T-helper 1 cell (primary cell): ENCODE data around the gene ZGRF1.
A peak's percentile ranks its signal among the peaks of the same experiment; 100 is the strongest.
"Not testable (repeated sequence)": the region's sequence is repeated elsewhere in the genome, so short reads cannot be mapped to it uniquely, and the experiment has no call there.

ENCODE experiments used
- DNase-seq, 5 donors: peaks; one replicate each; pipeline ENCODE4 v3.0.0-alpha.2; 2012 to 2020

ZGRF1 gene

DNA sequence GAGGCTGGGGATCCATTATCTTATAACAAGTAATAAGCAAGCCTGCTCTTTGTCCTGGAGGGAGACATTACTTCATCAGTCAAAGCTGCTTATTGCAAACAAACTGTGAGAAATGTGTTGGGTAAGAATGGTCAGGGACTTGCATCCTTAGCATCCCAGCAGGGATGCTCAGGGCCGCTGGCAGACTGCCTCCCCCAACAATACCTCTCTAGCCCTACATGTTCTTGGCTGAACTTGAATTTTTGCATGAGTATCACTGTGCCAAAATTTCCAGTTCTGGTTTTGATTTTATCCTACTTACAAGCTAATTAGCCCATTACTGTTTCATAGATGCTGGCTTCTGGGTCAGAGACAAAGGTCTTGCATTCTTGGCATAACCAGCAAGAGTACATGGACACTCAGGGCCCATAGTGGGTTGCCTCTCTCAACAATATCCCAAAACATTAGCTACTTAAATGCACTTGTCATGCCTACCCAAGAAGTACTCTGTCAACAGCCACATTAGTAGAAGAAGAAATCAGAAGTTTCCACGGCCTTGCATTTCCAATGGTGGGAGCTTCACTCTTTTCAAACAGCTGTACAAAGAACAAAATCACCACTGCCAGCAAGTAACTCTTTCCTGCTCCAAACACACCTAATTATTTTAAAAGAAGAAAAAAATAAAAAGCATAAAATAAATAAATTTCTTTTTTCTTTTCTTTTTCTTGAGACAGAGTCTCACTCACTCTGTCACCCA is 78.9 kb downstream of the ZGRF1 start:
- DNase-seq = no peak

DNA sequence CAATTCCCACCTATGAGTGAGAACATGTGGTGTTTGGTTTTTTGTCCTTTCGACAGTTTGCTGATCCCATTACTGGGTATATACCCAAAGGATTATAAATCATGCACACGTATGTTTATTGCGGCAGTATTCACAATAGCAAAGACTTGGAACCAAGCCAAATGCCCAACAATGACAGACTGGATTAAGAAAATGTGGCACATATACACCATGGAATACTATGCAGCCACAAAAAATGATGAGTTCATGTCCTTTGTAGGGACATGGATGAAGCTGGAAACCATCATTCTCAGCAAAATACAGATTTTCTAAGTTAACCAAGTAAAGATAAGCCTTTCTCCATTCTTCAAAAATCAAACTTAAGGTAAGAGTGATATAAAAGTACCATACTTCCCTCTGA is 82.4 kb downstream of the ZGRF1 start:
- DNase-seq = not testable (repeated sequence)

DNA sequence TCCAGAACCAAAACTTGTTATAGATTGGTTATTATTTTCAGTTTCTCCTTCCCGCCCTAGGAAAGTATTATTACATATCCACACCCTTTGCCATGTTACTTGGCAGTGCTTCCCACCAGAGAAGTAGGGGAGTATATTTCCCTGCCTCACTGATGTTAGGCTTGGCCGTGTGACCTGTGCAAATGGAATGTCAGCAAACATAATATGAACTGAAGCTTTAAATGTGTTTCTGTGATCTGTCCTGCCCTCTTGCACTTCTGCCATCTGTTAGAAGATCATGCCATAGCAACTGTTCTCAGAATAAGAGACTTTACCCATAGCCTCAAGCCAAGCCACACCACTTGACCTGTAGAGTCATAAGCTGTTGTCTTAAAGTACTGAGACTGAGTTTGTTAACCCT is 84.0 kb downstream of the ZGRF1 start:
- no peak for DNase-seq

DNA sequence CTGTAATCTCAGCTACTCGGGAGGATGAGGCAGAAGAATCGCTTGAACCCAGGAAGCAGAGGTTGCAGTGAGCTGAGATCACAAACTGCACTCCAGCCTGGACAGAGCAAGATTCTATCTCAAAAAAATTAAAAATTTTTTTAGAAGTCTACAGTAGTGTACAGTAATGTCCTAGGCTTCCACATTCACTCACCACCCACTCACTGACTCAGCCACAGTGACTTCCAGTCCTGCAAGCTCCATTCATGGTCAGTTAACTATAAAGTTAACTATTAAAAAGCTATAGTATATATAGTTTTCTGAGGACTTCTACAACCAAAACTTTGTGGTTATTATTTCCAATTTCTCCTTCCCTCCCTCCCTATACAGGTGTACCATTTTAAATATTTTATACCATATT is 86.0 kb downstream of the ZGRF1 start:
- no peak for DNase-seq

DNA sequence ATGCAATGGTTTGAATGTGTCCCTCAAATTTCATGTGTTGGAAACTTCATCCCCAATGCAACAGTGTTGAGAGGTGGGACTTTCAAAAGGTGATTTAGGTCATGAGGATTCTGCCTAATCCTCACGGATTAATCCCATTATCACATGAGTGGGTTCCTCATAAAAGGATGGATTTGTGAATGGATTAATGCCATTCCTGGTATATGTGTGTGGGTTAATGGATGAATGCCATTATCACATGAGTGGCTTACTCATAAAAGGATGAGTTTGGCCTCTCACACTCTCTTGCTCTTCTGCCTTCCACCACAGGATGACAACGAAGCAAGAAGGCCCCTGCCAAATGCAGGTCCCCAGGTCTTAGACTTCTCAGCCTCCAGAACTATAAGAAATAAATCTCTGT is 90.2 kb downstream of the ZGRF1 start:
- no peak for DNase-seq

DNA sequence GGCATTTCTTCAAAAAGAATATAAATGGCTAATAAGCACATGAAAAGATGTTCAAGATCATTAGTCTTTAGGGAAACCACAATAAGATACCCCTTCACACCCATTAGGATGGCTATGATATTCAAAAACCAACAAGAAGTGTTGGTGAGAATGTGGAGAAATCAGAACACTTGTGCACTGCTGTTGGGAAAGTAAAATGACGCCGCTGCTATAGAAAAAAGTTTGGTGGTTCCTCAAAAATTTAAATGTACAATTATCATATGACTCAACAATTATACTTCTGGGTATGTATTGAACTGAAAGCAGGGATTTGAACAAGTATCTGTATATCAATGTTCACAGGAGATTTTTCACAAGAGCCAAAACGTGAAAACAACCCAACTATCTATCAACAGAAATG is 91.4 kb downstream of the ZGRF1 start:
- DNase-seq = no peak

DNA sequence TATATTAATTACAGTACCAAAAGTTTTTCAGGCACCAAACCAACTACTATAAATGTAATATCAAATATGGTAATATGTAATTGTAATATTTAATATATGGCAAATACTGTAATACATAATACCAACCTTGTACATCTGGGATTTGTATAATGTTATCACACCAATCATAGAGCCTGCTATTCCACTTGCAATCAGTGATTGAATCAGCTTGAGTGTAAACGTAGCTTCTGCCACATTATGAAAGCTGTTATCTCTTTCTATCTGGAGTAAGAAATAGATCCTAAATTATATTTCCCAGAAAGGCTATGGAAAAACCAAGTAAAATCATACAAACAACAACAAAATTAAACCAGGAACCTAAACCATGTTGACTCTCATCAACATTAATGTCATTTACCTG is 96.0 kb downstream of the ZGRF1 start:
- DNase-seq = no peak

DNA sequence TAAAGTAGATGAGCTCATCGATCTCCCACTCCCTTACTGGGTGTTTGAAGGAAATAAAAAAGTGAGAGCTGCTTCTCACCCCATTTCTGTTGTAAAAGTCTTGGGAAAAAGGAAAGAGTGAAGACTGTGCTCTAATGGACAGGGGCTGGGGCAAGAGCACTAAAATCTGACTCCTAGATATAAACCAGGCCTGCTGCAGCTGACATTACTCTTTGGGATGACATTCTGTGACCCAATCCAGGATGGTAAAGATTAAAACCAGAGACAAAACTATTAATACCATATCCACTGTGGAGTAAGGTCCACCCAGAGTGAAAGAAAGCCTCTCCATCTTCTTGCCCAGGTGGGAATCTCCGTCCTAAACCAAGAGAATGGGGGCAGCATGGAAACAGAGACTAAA is 100.6 kb downstream of the ZGRF1 start:
- no peak for DNase-seq

DNA sequence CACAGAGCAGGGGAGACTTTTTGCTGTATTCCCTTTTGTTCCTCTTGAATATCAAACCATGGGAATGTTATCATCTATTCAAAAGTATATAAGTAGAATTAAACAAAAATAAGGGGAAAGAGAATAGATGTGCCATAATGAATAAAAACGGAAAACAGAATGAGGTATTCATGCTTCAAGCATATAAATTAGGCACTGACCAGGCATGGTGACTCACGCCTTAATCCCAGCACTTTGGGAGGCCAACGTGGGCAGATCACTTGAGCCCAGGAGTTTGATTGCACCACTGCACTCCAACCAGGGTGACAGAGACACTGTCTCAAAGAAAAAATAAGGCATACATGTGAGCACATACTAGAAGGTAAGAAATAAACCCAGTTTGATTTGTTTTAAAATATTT is 104.4 kb downstream of the ZGRF1 start:
- no peak for DNase-seq

DNA sequence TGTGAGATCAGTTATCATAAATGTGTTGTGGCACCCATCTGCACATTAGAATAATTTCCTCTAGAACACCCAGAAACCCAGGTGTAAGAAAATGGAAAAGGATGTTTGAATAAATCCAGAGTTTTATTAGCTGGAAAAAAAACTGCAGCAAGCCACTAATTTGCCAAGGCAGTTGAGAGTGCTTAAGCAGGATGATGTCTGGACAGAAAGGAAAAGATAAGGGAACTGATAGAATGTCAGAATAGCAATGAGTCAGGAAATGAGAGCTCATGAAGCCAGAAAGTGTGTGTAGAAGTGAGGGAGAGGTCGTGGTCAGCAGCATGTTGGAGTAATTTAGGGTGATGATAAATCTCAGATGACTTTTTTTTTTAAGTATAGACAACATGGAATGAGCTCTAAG is 105.6 kb downstream of the ZGRF1 start:
- no peak for DNase-seq

DNA sequence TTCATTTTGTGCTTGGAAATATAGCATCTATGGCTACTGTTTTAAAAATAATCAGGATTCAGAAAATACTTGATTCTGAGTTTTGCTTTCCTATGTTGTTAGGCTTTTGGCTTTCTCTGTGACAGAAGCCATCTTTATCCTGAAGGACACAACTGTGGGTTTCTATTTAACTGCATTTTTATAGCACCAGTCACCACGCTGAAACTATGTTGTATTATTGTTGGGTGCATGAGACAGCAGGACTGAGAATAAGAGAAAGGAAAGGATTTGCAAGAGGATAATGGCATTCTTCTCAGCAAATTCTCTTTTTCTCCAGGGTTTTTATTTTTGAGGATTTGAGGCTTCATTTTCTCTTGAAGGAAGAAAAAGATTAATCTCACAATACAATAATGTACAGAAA is 110.6 kb downstream of the ZGRF1 start:
- no peak for DNase-seq

DNA sequence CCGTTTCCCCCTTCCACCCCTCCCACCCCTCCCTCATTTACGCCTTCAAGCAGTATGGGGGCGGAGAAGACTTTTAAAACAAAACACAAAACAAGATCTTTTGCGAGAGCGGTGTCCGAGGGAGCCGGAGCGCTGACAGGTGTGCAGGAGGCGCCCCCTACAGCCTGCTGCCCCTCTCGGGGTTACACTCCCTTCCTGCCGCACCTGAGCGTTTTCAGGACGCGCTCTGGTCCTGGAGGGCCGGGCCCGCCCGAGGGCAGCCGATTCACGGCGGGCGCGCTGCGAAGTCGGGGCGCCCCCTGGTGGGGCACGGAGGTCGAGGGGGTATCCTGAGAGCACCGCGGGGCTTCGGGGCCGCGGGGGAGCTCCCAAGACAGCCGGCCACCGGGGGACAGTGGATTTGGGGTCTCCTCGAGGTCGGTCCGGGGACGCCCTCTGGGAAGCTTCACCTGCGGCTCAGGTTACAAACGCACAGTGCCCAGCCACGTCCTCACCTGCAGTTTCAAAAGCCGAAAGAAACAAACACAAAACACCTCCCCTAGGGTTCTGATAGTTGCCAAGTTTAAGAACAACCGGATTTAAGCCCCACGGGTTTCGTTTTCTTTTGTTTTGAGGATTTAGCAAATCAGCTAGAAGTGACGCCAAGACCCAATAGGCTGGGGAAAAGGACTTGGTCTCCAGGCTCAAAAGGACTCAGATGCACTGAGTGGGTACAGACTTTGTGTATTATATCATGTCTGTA is 112.8 kb downstream of the ZGRF1 start:
- DNase-seq = peak; percentile 44 to 75 (median 60)

DNA sequence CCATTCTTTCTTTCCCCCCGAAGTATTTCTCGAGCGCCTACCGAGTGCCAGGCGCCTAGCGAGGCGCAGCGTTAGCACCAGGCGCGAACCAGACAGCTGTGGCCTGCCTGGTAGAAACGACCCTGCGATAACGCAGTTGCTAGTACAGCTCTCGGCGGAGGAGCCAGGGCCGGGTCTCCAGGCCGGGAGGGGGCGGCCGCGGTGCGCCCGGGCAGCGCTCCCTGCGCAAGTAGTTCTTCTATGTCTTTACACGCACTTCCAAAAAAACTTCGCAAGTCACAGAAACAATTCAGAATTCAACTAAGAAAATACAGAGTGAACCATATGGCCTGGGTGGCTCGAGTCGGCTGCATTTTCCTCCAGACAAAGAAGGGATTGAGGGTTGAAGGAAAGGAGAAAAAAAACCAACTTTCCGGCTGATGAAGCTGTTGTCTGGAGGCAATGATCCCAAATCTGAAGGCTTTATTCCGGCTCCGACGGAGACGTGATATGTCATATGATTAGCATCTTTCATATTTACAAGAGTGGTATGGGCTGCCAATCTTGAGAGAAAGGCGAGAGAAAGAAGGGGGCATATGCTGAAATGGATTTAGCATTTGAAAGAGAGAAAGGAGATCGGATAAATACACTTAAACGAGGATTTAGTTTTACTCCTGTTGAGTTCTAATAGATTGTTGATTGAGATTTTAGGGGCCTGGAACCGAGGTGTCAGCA is 113.5 kb downstream of the ZGRF1 start:
- peak in 1 of 5 donors; percentile 60 for DNase-seq

DNA sequence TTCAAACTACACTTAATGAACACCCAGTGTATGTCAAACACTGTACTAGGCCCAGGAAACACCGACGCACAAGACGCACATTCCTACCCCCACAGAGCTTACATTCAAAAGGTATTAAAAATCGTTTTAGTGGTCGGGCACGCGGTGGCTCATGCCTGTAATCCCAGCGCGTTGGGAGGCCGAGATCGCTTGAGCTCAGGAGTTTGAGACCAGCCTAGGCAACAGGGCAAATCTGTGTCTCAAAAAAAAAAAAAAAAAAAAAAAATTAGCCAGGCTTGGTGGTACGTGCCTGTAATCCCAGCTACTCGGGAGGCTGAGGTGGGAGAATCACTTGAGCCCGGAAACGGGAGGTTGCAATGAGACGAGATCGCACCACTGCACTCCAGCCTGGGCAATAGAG is 114.3 kb downstream of the ZGRF1 start:
- DNase-seq = not testable (repeated sequence)

DNA sequence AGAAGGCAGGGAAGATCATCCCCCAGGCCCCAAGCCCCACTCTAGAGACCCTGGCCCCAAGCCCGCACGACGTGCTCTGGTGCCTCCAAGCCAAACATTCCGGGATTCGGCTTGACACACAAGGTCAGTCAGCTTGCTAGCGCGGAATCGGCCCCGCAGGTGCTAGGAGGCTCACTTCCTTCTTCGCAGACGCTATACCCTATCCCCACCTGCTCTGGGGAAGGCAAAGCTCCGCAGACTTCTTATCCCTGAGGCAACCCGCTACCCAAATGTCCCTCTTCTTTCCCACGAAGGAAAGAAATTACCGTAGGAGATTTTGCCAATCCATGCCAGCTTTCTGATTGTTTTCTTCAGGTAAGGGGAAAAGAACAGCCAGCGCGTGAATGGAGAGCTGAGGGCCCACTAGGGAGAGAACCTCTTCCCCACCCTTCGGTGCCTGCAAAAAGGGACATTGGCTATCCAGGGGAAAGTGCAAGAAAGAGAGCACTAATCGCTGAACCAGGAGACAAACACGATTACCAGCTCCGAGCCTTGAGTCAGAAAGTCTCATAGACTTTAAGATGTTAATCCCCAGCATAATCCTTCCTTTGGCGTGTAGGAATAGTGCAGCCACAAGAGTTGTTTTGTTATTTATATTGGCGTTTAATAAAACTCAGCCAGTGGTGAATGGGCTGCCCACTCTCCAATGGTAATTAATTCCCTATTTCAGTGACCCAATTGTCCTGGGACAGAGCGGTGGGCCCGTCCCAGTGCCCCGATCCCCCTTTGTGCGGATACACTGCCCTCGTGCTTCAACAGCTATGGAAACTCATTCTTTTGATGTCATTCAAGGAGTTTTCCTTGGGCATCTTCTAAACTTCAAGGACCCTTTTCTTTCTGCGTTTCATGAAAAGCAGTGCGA is 115.3 kb downstream of the ZGRF1 start:
- no peak for DNase-seq

DNA sequence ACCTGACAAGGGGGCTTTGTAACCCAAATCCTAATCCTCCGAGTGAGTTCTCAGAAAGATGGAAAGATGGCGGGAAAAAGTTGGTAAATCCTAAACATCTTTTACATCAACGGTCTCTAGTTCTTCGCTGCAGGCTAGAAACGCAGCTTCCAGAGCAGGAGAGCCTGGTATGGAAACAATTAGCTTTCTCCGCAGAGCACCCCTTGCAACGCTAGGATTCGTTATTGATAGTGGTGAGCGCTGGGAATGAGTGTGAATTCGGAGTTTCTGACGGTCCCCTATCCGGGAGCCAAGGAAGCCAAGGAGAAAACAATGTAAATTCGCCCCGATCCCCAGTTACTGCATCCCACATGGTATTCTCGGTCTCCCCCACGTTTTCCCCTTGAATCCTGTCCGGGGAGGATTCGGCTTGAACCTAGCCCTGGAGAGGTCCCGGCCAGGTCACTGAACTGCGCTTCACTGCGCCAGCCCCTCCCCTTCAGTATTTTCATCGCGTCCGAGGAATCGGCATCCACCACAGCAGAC is 116.0 kb downstream of the ZGRF1 start:
- DNase-seq = no peak

DNA sequence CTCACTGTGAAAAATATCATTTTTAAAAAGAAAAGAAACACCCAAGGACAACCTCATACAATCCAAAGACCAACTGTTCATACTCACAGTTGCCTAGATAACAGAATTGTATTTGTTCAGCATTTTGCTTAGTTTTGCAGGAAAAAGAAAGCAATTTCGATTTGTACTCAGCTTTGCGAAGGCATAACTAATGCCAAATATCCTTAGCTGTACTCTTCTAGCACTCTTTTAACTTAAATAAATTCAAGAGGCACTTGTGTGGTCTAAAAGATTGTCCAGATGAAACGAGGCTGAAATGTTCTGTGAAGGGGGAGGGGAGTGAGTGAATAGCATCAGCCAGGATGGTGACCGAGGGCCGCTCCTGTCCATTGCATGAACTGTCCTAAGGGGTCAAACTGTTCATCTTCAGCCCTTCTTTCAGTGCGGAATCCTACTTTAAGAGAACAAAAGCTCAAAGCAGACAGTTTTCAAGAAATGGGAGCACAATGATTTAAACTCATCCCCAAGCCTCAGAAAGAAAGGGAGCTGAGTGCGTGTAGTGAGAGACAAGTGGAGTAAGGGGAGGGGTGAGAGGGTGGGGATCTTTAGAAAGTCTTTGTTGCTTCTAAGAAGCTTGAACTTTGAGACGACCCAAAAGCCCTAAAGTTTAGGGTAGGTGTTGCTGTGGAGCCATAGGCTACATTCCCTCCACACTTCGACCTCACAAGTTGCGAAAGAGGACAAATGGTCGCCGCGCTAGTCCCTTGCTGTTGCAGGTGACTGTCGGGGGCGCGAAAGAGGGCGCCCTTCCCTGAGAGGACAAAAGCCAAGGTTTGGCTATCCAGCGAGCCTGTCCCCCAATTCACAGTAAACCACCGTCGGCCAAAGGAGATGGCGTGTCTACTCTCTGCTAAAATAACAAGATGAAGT is 116.8 kb downstream of the ZGRF1 start:
- no peak for DNase-seq

DNA sequence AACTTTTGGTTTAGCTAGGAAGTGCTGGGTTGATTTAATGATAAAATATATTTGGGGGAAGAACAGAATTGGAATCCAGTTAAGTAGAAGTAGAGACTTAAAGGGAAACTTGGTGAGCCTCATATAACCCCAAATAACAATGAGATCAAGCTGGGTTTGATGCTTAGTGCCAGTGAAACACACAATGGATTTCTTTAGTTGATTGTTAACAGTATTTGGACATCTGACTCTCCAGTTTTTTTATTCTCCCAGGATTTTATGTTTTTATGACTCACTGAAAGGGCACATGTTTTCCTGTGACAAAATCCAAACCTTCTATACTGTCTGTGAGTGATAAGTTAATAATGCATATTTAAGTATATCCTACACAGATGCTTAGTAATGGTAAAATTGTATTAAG is 118.0 kb downstream of the ZGRF1 start:
- DNase-seq = no peak

DNA sequence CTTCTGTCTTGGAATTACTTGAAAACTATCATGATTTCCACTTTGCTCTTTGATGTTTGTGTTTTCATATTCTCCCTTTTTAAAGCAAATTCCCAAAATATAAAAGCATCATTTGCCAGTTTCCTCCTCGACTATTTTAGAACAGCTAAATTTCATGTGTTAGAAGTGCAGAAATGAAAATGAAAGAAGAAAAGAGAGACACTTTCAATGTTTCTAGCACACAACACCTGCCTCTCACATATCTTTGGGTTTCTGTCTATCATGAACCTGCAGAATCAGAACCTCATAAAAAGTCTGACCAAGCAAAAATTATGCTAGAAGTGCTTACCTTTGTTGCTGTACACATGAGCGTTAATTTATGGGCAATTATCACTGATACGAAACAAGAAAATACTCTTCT is 118.8 kb downstream of the ZGRF1 start:
- DNase-seq = no peak

DNA sequence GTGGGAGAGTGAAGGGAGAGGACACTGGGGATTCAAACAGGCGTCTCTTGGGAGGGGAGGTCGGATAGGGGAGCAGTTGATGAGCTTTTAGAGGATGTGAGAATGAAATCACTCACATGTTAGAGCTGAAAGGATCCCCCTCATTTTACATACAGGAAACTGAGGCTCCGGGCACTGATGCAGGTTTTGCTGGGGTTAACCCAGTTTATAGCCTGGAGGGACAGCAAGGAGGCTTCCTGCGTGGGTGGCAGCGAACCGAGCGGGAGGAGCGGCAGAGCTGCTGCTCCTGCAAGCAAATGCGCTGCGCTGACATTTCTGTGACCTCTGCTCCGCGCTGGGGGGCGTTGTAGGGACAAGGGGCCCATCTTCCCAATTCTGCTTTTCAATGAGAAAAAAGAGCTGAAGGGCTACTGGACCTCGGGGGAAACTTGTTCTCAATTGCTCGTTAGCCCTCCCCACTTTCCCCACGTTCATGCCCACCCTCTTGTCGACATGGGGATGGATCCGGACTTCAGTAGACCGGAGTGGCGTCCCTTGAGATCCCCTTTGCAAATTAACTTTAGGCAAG is 119.6 kb downstream of the ZGRF1 start:
- DNase-seq = no peak

DNA sequence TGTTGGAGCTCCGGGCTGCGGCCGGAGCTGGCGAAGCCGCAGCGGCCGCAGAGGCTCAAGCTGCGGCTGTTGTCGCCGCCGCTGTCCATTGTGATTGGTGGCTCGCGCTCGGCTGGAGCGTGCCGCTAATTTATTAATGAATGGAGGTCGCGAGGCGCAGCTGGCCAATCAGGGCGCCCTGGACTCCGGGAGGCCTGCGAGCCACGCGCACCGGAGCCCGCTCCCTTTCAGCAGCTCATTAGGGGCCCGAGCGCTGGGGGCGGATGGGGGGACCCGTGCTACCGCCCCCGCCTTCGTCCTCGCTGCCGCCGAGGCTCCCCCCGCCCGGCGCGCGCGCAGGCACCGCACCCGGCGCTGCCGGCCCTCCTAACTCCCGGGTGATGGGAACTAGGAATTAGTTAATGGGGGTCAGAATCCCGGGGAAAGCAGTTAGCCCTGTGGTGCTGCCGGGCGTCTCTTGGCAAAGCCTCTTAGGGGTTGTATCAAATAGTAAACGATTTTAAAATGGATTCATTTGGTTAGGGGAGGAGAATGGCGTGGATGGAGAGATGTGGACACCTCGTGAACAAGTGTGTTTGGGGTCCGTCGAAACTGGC is 120.1 kb downstream of the ZGRF1 start:
- DNase-seq = no peak
